GM12865 (cell line): ENCODE data around the gene SH3TC1.
A peak's percentile ranks its signal among the peaks of the same experiment; 100 is the strongest.

ENCODE experiments used
- DNase-seq: peaks from one replicate; pipeline ENCODE4 v3.0.0; 2010; ENCODE audit warnings: low read depth
- H3K4me3 ChIP-seq: 2 replicates; pipeline ENCODE4 v1.5.1; 2011; ENCODE audit warnings: mild to moderate bottlenecking, low read depth, low read length, control low read depth
- TF ChIP-seq, protein P1 (sequence below): IDR thresholded peaks from 2 replicates; pipeline ENCODE4 v1.5.1; 2011; ENCODE audit warnings: low read length, control low read depth, low read depth, inconsistent platforms; ENCODE audit not compliant: insufficient read depth; ENCODE audit errors: missing control alignments

The SH3TC1 gene

GRCh38 chr4:8198906-8199593 lies at the start of gene SH3TC1:
TSS of gene SH3TC1 (plus strand) at chr4:8199290. CDS start at chr4:8205195, 5,905 bp downstream.
- DNase-seq, result peak; percentile 85
- H3K4me3 ChIP-seq, result peak within 1 kb of the TSS; percentile 63
- TF ChIP-seq, protein P1, sequence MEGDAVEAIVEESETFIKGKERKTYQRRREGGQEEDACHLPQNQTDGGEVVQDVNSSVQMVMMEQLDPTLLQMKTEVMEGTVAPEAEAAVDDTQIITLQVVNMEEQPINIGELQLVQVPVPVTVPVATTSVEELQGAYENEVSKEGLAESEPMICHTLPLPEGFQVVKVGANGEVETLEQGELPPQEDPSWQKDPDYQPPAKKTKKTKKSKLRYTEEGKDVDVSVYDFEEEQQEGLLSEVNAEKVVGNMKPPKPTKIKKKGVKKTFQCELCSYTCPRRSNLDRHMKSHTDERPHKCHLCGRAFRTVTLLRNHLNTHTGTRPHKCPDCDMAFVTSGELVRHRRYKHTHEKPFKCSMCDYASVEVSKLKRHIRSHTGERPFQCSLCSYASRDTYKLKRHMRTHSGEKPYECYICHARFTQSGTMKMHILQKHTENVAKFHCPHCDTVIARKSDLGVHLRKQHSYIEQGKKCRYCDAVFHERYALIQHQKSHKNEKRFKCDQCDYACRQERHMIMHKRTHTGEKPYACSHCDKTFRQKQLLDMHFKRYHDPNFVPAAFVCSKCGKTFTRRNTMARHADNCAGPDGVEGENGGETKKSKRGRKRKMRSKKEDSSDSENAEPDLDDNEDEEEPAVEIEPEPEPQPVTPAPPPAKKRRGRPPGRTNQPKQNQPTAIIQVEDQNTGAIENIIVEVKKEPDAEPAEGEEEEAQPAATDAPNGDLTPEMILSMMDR, result no peak

- no peak for DNase-seq
- H3K4me3 ChIP-seq, result no peak overlapping the region
- TF ChIP-seq, protein P1, result no peak
Measured at GRCh38 chr4:8149664-8150063, 49.4 kb upstream of the SH3TC1 start.

- H3K4me3 ChIP-seq, result no peak overlapping the region
- DNase-seq, result no peak
- TF ChIP-seq, protein P1, result no peak
Measured at GRCh38 chr4:8150152-8151090, 48.7 kb upstream of the SH3TC1 start.

GRCh38 chr4:8151165-8151650 lies 47.9 kb upstream of the SH3TC1 start:
- TF ChIP-seq, protein P1, result no peak
- no peak for DNase-seq
- H3K4me3 ChIP-seq, result no peak overlapping the region

DNA sequence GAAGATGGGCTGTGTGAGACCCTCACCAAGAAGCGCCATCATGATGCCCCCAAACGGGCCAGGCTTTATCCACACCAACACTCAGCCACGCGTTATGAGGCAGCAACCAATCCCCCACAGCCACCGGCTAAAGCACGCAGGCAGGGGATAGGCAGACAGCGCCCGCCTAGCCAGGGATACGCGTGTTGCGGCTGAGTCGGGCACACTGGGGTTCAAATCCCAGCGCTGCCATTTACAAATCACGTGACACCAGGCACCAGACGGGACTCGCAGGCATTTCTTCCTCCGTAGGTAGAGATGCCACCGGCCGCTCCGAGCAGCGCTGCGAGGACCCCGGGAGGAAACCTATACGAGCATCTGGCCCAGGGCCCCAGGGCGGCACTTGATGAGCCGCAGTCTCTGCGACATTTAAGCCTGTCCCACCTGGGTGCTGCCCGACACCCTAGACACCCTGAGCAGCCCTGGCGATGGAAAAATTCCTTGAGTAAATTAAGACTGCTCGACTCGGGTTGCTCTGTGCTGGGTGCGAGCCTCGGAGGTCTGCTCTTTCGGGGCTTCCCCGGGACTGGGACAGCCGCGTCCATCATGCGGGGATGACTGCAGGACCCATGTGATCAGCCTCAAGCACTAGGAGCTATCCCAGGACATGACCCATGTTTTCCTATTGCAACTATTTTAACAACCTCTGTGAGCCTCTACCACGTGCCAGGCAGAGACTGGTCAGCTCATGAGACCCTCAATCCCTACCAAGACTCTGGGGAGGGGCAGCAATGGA lies 46.8 kb upstream of the SH3TC1 start:
- no peak for DNase-seq
- TF ChIP-seq, protein P1, result no peak
- H3K4me3 ChIP-seq, result no peak overlapping the region

DNA sequence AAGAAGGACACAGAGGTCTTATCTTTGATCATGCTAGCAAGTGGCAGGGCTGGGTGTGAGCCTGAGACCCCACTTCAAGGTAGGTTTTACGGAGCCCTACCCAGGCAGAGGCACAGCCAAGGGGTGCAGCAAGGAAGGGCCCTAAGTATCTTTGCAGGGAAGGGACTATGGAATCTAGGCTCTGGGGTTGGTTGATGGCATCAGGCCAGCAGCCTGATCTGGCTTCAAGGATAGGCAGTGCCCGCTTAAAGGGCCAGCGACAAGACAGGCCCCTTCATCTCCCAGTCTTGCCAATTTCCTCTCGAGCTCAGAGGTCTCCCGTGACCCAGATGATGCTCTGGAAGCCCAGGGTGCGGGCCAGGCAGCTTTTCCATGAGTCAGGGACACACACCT lies 46.2 kb upstream of the SH3TC1 start:
- no peak overlapping the region for H3K4me3 ChIP-seq
- no peak for DNase-seq
- TF ChIP-seq, protein P1, result no peak
